Suprapubic skin (tissue), 3 donors: ENCODE data around the gene RPL31.

ENCODE experiments used
- CTCF ChIP-seq, 2 donors: fragments of 200-600 bp in 1 of 2; fragments of 450-650 bp in 1 of 2; sonication (generic) in 1 of 2; IDR thresholded peaks; one replicate each; pipeline ENCODE4 v1.5.1; 2016 to 2019; ENCODE audit warnings: antibody characterized with exemption in 2 of 2, mild to moderate bottlenecking in 1 of 2, moderate library complexity in 1 of 2
- POLR2A ChIP-seq, 2 donors: fragments of 450-650 bp; IDR thresholded peaks; one replicate each; pipeline ENCODE4 v1.6.1; 2017; ENCODE audit warnings: antibody characterized with exemption in 2 of 2, mild to moderate bottlenecking in 2 of 2, moderate library complexity in 2 of 2

- TF ChIP-seq CTCF (IDR thresholded peaks at IDR 0.05) = no peak
- TF ChIP-seq POLR2A (IDR thresholded peaks at IDR 0.05) = no peak
Observed at GRCh38 chr2:101026253-101026701, 24.2 kb downstream of the RPL31 start.
